ENCODE measurements around the gene NPM3. TPM values are rescaled to one million over a fixed set of nuclear protein-coding genes. Genes with fewer than 3 reads are reported as not detected.

Gene NPM3
- total RNA-seq, 6 donors from 2014 or later: 8.4 to 22.7 (median 16.8) TPM

- ATAC-seq (ENCODE audit: low FRiP score in 2 of 2): no peak
- H3K36me3 ChIP-seq: no peaks in the 10 kb centered on the region
- H3K4me1 ChIP-seq: peaks cover 20 to 30% (median 25%) of the 10 kb centered on the region in 4 donors
- peaks cover 3 to 60% (median 40%) of the 10 kb centered on the region in 4 donors for H3K27me3 ChIP-seq
- H3K9me3 ChIP-seq: no peaks in the 10 kb centered on the region
- WGBS, 2 donors: 14 to 19% methylated on average over 13 of the region's 13 CpGs
- DNase-seq: peak; percentile 14 to 51
- no peak for TF ChIP-seq POLR2A (IDR thresholded peaks at IDR 0.05)
- no peak for TF ChIP-seq POLR2AphosphoS5 (IDR thresholded peaks at IDR 0.05)
- no peak for TF ChIP-seq CTCF (IDR thresholded peaks at IDR 0.05)
- no peak for TF ChIP-seq EP300 (IDR thresholded peaks at IDR 0.05)
- H3K27ac ChIP-seq: no peak overlapping the region
- H3K4me3 ChIP-seq: no peak overlapping the region
Observed at GRCh38 chr10:101773923-101774588, 9.2 kb downstream of the NPM3 start.

- WGBS, 2 donors: 28 to 30% methylated on average over 9 to 21 of the region's 21 CpGs
- no peaks in the 10 kb centered on the region for H3K9me3 ChIP-seq
- H3K27me3 ChIP-seq: peaks cover 3 to 51% (median 35%) of the 10 kb centered on the region in 4 donors
- H3K4me1 ChIP-seq: peaks cover 14 to 22% (median 19%) of the 10 kb centered on the region in 4 donors
- H3K4me3 ChIP-seq: no peak overlapping the region
- DNase-seq (peak in 1 of 2 donors; percentile 12), ATAC-seq (ENCODE audit: low FRiP score in 2 of 2) (no peak)
- H3K27ac ChIP-seq: no peak overlapping the region
- H3K36me3 ChIP-seq: no peaks in the 10 kb centered on the region
- TF ChIP-seq POLR2AphosphoS5 (IDR thresholded peaks at IDR 0.05): no peak
- TF ChIP-seq EP300 (IDR thresholded peaks at IDR 0.05): no peak
Observed at GRCh38 chr10:101772895-101773761, 10.1 kb downstream of the NPM3 start.

GRCh38 chr10:101772017-101772894 lies 11.0 kb downstream of the NPM3 start:
- H3K27me3 ChIP-seq: peaks cover 3 to 51% (median 33%) of the 10 kb centered on the region in 4 donors
- peaks cover 19 to 22% (median 21%) of the 10 kb centered on the region in 4 donors for H3K4me1 ChIP-seq
- no peak overlapping the region for H3K4me3 ChIP-seq
- no peaks in the 10 kb centered on the region for H3K9me3 ChIP-seq
- DNase-seq: no peak
- H3K36me3 ChIP-seq: no peaks in the 10 kb centered on the region
- ATAC-seq (ENCODE audit: low FRiP score in 2 of 2): no peak
- TF ChIP-seq POLR2AphosphoS5 (IDR thresholded peaks at IDR 0.05): no peak
- TF ChIP-seq EP300 (IDR thresholded peaks at IDR 0.05): no peak
- TF ChIP-seq POLR2A (IDR thresholded peaks at IDR 0.05): no peak
- no peak for TF ChIP-seq CTCF (IDR thresholded peaks at IDR 0.05)
- 61 to 74% methylated on average over 5 to 6 of the region's 6 CpGs for WGBS, 2 donors
- no peak overlapping the region for H3K27ac ChIP-seq

- H3K36me3 ChIP-seq: no peaks in the 10 kb centered on the region
- DNase-seq (peak in 1 of 2 donors; percentile 15), ATAC-seq (ENCODE audit: low FRiP score in 2 of 2) (no peak)
- TF ChIP-seq EP300 (IDR thresholded peaks at IDR 0.05) (no peak), POLR2AphosphoS5 (IDR thresholded peaks at IDR 0.05) (no peak)
- no peak overlapping the region for H3K4me3 ChIP-seq
- no peaks in the 10 kb centered on the region for H3K9me3 ChIP-seq
- 82 to 87% methylated on average over 9 to 10 of the region's 10 CpGs for WGBS, 2 donors
- H3K27me3 ChIP-seq: peaks cover 3 to 44% (median 28%) of the 10 kb centered on the region in 4 donors
- H3K27ac ChIP-seq: no peak overlapping the region
- H3K4me1 ChIP-seq: peaks cover 17 to 23% (median 19%) of the 10 kb centered on the region in 4 donors
Observed at GRCh38 chr10:101771380-101771779, 11.9 kb downstream of the NPM3 start.

- Histone ChIP-seq H3K9me3 (no peaks in the 10 kb centered on the region), H3K4me3 (no peak overlapping the region), H3K36me3 (no peaks in the 10 kb centered on the region), H3K4me1 (peaks cover 10 to 18% (median 11%) of the 10 kb centered on the region in 4 donors), H3K27me3 (peaks cover 3 to 36% (median 22%) of the 10 kb centered on the region in 4 donors), H3K27ac (no peak overlapping the region)
- no peak for TF ChIP-seq CTCF (IDR thresholded peaks at IDR 0.05)
- TF ChIP-seq POLR2A (IDR thresholded peaks at IDR 0.05): no peak
- TF ChIP-seq EP300 (IDR thresholded peaks at IDR 0.05): no peak
- no peak for TF ChIP-seq POLR2AphosphoS5 (IDR thresholded peaks at IDR 0.05)
- no peak for ATAC-seq (ENCODE audit: low FRiP score in 2 of 2)
- 77 to 87% methylated on average over 30 to 38 of the region's 41 CpGs for WGBS, 2 donors
- DNase-seq: peak; percentile 12 to 84
Observed at GRCh38 chr10:101770331-101771215, 12.7 kb downstream of the NPM3 start.
